OCI-LY7 (cell line): Measurements from ENCODE around the gene BAX. TPM values are rescaled to one million over a fixed set of nuclear protein-coding genes. Genes with fewer than 3 reads are reported as not detected.

Source experiments
- BruUV-seq: library from RNA; stranded (reverse); fragments of 400-500 nt; replicated peaks from 2 replicates; lab custom pipeline; 2021; lab: Mats Ljungman, UMichigan
- CTCF ChIA-PET: fragments of 300-600 bp; sonication (Branson Sonifier 250); formaldehyde crosslinking; loops from one replicate; lab custom pipeline; 2022; ENCODE audit warnings: antibody characterized with exemption; ENCODE audit not compliant: unreplicated experiment; lab: Charles Lee
- POLR2A ChIA-PET: fragments of 300-600 bp; sonication (Branson Sonifier 250); formaldehyde crosslinking; loops from one replicate; lab custom pipeline; 2022; ENCODE audit warnings: antibody characterized with exemption; lab: Charles Lee
- DNase-seq: peaks from one replicate; pipeline ENCODE4 v3.0.0-alpha.2; 2015; ENCODE audit warnings: low spot score
- H2AFZ ChIP-seq: fragments of 200-600 bp; sonication (generic), shearing (Covaris generic); 2 replicates; pipeline ENCODE4 v1.6.1; 2014; ENCODE audit warnings: mild to moderate bottlenecking, antibody characterized with exemption, low read length, moderate library complexity
- H3K27ac ChIP-seq: fragments of 200-600 bp; sonication (generic); 2 replicates; pipeline ENCODE4 v1.5.1; 2014; ENCODE audit warnings: mixed run types, low read depth, mild to moderate bottlenecking, moderate library complexity, low read length, inconsistent platforms; ENCODE audit not compliant: poor library complexity, severe bottlenecking
- H3K36me3 ChIP-seq: fragments of 200-600 bp; sonication (generic); 2 replicates; pipeline ENCODE4 v1.6.1; 2014; ENCODE audit warnings: mild to moderate bottlenecking, antibody characterized with exemption, low read length, moderate library complexity, mixed read lengths; ENCODE audit not compliant: insufficient read depth
- H3K4me1 ChIP-seq: fragments of 200-600 bp; sonication (generic); 2 replicates; pipeline ENCODE4 v1.5.1; 2014; ENCODE audit warnings: mild to moderate bottlenecking, low read length; ENCODE audit not compliant: insufficient read depth, poor library complexity, severe bottlenecking
- H3K4me2 ChIP-seq: fragments of 200-600 bp; sonication (generic); 2 replicates; pipeline ENCODE4 v1.6.1; 2014; ENCODE audit warnings: mild to moderate bottlenecking, low read length
- H3K4me3 ChIP-seq: fragments of 200-600 bp; sonication (generic); 2 replicates; pipeline ENCODE4 v1.5.1; 2014; ENCODE audit warnings: mild to moderate bottlenecking, low read depth, low read length; ENCODE audit not compliant: poor library complexity, severe bottlenecking
- H3K79me2 ChIP-seq: fragments of 200-600 bp; sonication (generic); 2 replicates; pipeline ENCODE4 v1.6.1; 2016; ENCODE audit warnings: low read depth, mild to moderate bottlenecking, low read length, moderate library complexity, mixed read lengths; ENCODE audit not compliant: insufficient read depth
- H3K9me2 ChIP-seq: fragments of 200-600 bp; sonication (generic); 2 replicates; pipeline ENCODE4 v1.6.1; 2016; ENCODE audit warnings: mild to moderate bottlenecking, low read length, mixed read lengths; ENCODE audit not compliant: insufficient read depth
- H3K9me3 ChIP-seq: fragments of 200-600 bp; sonication (generic); 2 replicates; pipeline ENCODE4 v1.6.1; 2014; ENCODE audit warnings: mild to moderate bottlenecking, mixed run types, low read length, mixed read lengths
- H4K20me1 ChIP-seq: fragments of 200-600 bp; sonication (generic); 2 replicates; pipeline ENCODE4 v1.6.1; 2014; ENCODE audit warnings: mild to moderate bottlenecking, antibody characterized with exemption, low read length, moderate library complexity, mixed read lengths; ENCODE audit not compliant: insufficient read depth
- EZH2phosphoT487 ChIP-seq: fragments of 200-600 bp; sonication (generic); IDR thresholded peaks from 2 replicates; pipeline ENCODE4 v1.6.1; 2018; ENCODE audit warnings: low read depth, borderline replicate concordance, mild to moderate bottlenecking, mixed run types, antibody characterized with exemption, low read length, moderate library complexity, mixed read lengths
- intact Hi-C: fragments of 100-400 bp; cut with micrococcal nuclease; formaldehyde crosslinking; loops from one replicate; pipeline ENCODE4 v1.10.0; 2022; ENCODE audit not compliant: unreplicated experiment
- total RNA-seq, 2 experiments: library from RNA; depleted of rRNA in 1 of 2; stranded (reverse); fragments of >200 nt in 1 of 2; shearing (Covaris generic) in 1 of 2; gene quantifications; 2 replicates each; pipeline ENCODE4 v1.2.3, GENCODE V29; 2014 to 2022
- TF ChIP-seq, protein P1 (sequence below): fragments of 200-600 bp; sonication (generic); conservative IDR thresholded peaks from 2 replicates; pipeline ENCODE4 v1.5.1; 2014; ENCODE audit warnings: mild to moderate bottlenecking, antibody characterized with exemption, low read length, moderate library complexity, mixed read lengths

BAX gene
- total RNA-seq, 2 experiments from 2014 or later = 83.9 to 95.2 TPM

DNA sequence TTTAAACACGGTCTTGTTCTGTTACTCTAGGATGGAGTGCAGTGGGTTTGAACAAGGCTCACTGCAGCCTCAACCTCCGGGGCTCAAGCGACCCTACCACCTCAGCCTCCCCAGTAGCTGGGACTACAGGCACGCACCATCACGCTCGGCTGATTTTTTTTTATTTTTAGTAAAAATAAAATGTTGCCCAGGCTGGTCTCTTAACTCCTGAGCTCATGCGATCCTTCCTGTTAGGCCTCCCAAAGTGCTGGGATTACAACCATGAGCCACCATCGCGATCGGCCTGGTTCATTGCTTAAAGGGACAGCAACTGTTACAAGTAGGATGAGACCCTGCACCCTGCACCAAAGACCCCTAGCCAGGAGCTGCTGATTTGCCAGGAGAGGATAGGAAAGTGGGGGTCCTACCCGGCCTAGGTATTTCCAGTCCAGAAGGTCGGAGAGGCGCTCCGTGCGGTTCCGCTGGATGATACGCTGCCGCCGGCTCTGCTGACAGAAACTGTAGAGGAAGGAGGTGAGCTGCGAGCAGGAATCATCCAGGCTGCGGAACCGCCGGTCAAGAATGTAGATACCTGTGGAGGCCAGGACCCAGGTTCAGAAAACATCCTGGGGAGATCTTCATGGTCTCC, 15.6 kb downstream of the BAX start:
- Histone ChIP-seq H3K4me3 (no peak overlapping the region), H3K9me2 (no peaks in the 10 kb centered on the region), H3K4me1 (peaks cover 41% of the 10 kb centered on the region), H4K20me1 (no peaks in the 10 kb centered on the region), H3K79me2 (peaks cover 11% of the 10 kb centered on the region; the same call in 1 of the 2 replicates), H3K9me3 (no peaks in the 10 kb centered on the region), H3K4me2 (no peak overlapping the region), H3K36me3 (peaks cover 53% of the 10 kb centered on the region), H2AFZ (no peak overlapping the region), H3K27ac (peak overlapping the region; percentile 24)
- intact Hi-C loops = loop anchor here (2.0 to 5.0 kb wide), 2 partner anchors 175 to 323 kb away; partner anchors contain the start of gene CA11
- ChIA-PET POLR2A (interaction anchor here (1.2 kb wide), 1 partner anchor 23 kb away, joined by 3 read pairs; the partner anchor contains the start of genes GYS1 and RUVBL2), CTCF (interaction anchor here (0.5 to 1.7 kb wide), 4 partner anchors 75 to 182 kb away, joined by 3 to 5 read pairs (median 4); partner anchors contain the start of gene HSD17B14)
- DNase-seq = no peak
- no peak for TF ChIP-seq EZH2phosphoT487
- TF ChIP-seq, protein P1, sequence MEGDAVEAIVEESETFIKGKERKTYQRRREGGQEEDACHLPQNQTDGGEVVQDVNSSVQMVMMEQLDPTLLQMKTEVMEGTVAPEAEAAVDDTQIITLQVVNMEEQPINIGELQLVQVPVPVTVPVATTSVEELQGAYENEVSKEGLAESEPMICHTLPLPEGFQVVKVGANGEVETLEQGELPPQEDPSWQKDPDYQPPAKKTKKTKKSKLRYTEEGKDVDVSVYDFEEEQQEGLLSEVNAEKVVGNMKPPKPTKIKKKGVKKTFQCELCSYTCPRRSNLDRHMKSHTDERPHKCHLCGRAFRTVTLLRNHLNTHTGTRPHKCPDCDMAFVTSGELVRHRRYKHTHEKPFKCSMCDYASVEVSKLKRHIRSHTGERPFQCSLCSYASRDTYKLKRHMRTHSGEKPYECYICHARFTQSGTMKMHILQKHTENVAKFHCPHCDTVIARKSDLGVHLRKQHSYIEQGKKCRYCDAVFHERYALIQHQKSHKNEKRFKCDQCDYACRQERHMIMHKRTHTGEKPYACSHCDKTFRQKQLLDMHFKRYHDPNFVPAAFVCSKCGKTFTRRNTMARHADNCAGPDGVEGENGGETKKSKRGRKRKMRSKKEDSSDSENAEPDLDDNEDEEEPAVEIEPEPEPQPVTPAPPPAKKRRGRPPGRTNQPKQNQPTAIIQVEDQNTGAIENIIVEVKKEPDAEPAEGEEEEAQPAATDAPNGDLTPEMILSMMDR = no peak
- BruUV-seq = no TSS peak

DNA sequence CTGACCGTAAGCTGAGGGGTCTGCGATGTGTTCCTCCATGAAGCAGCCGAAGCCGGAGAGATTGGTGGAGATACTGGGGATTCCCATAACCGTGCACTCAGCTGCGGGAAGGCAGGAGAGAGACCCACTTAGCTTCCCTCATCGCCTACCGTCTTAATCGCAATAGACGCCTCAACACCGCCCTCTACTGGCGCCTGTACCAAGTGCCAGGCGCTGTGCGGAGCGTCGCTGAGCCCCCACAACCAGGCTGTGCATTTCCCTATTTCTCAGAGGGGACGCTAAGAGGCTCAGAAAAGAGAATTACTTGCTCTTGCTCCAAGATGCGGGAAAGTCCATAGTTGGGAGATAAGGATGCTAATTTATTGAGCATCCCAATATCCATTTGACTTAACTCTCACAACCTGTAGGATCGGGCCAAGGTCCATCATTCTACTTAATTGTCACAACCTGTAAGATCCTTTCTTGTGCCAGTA, 16.3 kb downstream of the BAX start:
- H2AFZ ChIP-seq = no peak overlapping the region
- ChIA-PET POLR2A (interaction anchor here (1.2 kb wide), 1 partner anchor 22 kb away, joined by 3 read pairs; the partner anchor contains the start of genes GYS1 and RUVBL2), CTCF (interaction anchor here (0.5 to 1.7 kb wide), 4 partner anchors 76 to 183 kb away, joined by 3 to 5 read pairs (median 4); partner anchors contain the start of gene HSD17B14)
- no peaks in the 10 kb centered on the region for H4K20me1 ChIP-seq
- H3K36me3 ChIP-seq = peaks cover 52% of the 10 kb centered on the region
- H3K9me2 ChIP-seq = no peaks in the 10 kb centered on the region
- peaks cover 10% of the 10 kb centered on the region; the same call in 1 of the 2 replicates for H3K79me2 ChIP-seq
- H3K9me3 ChIP-seq = no peaks in the 10 kb centered on the region
- DNase-seq = peak; percentile 90
- no peak overlapping the region for H3K4me2 ChIP-seq
- H3K4me3 ChIP-seq = no peak overlapping the region
- TF ChIP-seq EZH2phosphoT487 = no peak
- TF ChIP-seq, protein P1 = peak; percentile 96
- H3K4me1 ChIP-seq = peaks cover 41% of the 10 kb centered on the region
- intact Hi-C loops = loop anchor here (1.0 to 5.0 kb wide), 3 partner anchors 134 to 324 kb away; partner anchors contain the start of gene CA11
- no peak overlapping the region for H3K27ac ChIP-seq
- no TSS peak for BruUV-seq
